ENCODE results near the gene BANK1.

GRCh38 chr4:102022343-102022742 is 231.8 kb downstream of the BANK1 start:
- no peak for TF ChIP-seq EZH2 (IDR thresholded peaks at IDR 0.05; ENCODE audit: insufficient read depth, poor library complexity, severe bottlenecking)
- no peak for TF ChIP-seq EZH2phosphoT487 (IDR thresholded peaks at IDR 0.05; ENCODE audit: insufficient read depth, low read depth)

All from GM23248 (cell line).